Left renal cortex interstitium (tissue), 4 donors: ENCODE measurements around the gene KAT2B. TPM values are rescaled to one million over a fixed set of nuclear protein-coding genes. Genes with fewer than 3 reads are reported as not detected.

ENCODE experiments used
- DNase-seq, 4 donors: peaks; one replicate each; pipeline ENCODE4 v3.0.0-alpha.2; 2013; ENCODE audit warnings: low read depth in 4 of 4, low spot score in 2 of 4, missing footprints in 1 of 4
- polyA plus RNA-seq, 4 donors: library from polyadenylated mRNA; unstranded; fragments of 120-200 nt; gene quantifications; one replicate each; pipeline ENCODE4 v1.2.1, GENCODE V29; 2013; ENCODE audit not compliant: insufficient read length in 4 of 4

Gene KAT2B
- polyA plus RNA-seq, 4 donors, result 18.2 to 29.7 (median 27.2) TPM

- no peak for DNase-seq
These were observed 100.6 kb downstream of the KAT2B start for GRCh38 chr3:20140881-20141280.

GRCh38 chr3:20141316-20141715 lies 101.1 kb downstream of the KAT2B start:
- DNase-seq, result no peak

DNA sequence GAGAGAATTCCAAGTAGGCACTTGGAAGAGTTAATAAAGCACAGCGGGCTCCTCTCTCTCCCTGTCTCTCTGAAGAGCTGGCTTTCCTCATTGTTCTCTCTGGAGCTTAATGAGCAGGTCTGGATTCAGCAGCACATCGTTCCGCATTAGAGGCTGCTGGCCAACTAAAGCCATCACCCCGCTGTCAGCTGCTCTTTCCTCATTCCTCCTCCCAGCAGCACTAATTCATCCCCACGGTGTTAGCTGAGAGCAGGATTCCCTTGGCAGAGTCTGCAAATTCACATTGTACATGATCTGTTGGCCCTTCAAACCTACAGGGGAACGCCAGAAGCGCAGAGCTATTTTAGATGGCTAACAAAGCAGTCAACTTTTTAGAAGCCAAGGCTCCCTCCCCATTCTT lies 101.6 kb downstream of the KAT2B start:
- DNase-seq, result no peak

DNA sequence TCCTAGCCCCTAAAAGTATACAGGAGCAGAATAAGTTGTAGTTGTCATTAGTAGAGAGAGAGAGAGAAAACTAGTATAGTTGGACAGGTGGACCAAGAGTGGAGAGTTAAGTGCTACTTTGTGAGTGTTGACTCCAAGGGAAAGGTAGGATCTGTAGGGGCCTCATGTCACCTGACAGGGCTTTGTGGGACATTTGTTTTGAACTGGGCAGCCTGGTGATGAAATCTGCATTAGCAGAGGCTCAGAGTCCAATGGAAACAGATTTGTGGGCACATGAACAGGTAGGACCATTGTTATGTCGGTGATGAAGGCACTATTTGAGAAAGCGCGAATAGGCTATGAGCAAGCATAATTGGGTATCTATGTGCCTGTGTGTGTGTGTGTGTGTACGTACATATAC lies 102.3 kb downstream of the KAT2B start:
- DNase-seq, result no peak

GRCh38 chr3:20143519-20143918 lies 103.3 kb downstream of the KAT2B start:
- no peak for DNase-seq

DNA sequence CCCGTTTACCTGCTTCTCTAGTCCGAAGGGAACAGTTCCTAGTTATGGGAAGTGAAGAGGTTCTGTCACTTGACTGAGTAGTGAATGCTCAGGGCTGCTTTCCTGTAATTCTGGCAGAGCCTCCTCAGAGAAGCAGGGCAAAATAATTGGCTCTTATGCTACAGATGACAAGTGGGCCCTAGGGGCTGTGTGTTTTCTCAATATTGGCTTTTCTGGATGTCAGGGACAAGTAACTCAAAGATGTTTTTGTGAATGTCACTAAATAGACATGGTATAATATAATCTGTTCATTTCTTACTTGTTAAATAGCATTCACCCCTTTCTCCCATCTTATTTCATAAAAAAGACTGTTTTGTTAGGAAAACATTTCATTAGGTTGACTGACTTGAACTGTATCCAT lies 105.6 kb downstream of the KAT2B start:
- DNase-seq, result no peak

- DNase-seq, result no peak
These were observed 106.1 kb downstream of the KAT2B start for GRCh38 chr3:20146301-20146700.

DNA sequence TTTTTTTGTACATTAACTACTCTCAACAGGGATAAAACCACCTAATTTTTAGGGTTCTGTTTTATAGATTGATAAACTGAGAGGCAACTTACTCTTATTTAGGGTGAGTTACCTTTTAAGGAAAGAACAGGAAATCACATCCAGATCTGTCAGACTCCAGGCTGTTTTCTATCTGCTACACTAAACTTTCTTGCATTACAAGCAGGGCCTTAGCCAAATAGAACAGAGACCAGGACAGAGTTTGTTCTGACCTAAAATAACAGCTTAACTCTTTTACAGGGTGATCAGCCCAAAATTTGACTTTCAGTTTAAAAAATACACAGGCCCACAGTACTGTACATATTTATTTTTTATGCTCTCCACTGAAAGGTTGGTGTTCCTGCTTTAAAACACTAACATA lies 107.1 kb downstream of the KAT2B start:
- DNase-seq, result no peak

DNA sequence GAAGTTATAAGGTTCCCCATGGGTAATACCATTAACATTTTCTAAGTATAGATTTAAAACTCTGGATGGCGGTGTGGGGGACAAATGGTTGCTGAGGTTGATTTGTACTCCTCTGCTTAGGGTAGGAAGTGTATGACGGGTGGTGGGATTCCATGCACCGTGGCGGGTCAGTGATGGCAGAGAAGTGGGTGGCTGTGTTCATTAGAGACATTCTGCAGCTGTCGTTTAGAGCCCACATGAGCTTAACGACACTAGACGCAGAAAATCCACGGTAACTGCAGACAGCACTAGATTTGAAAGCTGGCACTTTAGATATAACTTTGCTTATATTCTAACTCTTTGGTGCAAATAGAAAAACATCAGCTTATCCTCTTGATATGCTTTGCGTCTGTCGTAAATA lies 108.2 kb downstream of the KAT2B start:
- DNase-seq, result no peak

GRCh38 chr3:20154078-20154477 lies 113.8 kb downstream of the KAT2B start:
- DNase-seq, result no peak

GRCh38 chr3:20154928-20155327 lies 114.7 kb downstream of the KAT2B start:
- no peak for DNase-seq

- DNase-seq, result no peak
These were observed 120.0 kb downstream of the KAT2B start for GRCh38 chr3:20160230-20160629.

- no peak for DNase-seq
These were observed 121.5 kb downstream of the KAT2B start for GRCh38 chr3:20161714-20162113.

DNA sequence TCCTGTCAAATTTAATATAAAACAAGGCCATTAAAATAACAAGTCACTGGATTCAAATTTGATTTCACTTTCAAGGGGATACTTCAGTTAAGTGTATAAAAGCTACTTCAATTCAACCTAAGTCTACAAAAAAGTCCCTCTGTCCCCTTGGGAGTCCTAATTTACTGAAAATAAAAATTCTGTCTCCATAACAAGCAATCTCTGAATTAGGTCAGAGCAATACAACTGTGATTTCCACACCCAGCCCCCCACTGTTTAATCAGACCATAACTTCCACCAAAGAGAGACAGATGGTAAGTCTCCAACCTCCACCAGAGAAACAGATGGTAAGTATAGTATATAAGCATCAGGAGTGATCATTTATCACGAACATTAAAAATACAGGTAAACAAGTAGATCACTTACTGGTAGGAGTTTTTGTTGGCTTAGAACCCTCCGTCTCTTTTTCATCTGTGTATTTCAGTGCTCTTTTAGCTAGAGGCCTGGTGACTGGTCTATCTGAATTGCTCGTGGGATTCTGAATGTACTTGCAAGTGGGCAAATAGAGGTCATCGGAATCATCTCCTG lies 133.7 kb downstream of the KAT2B start:
- no peak for DNase-seq

DNA sequence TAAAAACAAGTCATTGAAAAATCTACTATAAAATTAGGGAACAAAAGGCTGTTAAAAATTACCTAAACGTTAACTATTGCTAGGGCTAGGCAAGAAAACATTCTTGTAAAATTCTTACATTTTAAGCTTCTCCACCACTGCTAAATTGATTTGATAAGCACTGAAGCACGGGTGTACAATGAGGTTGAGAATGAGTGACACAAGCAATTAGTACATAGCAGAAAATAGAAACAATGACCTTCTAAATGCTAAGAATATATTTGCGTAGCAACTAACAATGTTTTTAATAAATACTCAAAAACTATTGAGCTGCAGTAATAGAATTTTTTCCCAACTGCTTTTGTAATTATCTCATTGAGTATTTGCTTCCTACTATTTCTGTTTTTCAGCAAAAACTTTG lies 141.0 kb downstream of the KAT2B start:
- no peak for DNase-seq

DNA sequence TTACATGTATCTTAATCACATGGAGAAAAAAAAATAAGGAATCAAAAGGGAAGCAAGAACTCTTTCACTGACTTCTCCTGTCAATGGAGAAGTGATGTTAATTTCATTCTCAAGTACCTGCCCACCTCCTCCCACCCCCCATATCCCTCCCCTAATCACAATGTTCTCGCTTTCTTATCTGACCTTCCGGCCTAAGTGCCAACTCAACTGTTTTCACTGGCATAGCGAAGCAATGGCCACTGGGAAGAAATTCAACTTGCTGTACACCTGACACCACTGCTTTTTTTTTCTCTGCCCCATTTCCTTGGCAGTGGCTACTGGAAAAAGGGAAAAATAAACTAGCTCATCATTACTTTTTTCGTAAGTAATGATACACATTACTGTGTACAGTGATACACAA lies 142.0 kb downstream of the KAT2B start:
- no peak for DNase-seq

- DNase-seq, result no peak
These were observed 145.1 kb downstream of the KAT2B start for GRCh38 chr3:20185331-20185678.

- peak; percentile 94 to 98 (median 96) for DNase-seq
These were observed 145.7 kb downstream of the KAT2B start, which contains the start of gene SGO1 for GRCh38 chr3:20185679-20186599. TSS of gene SGO1 (minus strand) at chr3:20186206. CDS start at chr3:20184027, 2,179 bp downstream.

DNA sequence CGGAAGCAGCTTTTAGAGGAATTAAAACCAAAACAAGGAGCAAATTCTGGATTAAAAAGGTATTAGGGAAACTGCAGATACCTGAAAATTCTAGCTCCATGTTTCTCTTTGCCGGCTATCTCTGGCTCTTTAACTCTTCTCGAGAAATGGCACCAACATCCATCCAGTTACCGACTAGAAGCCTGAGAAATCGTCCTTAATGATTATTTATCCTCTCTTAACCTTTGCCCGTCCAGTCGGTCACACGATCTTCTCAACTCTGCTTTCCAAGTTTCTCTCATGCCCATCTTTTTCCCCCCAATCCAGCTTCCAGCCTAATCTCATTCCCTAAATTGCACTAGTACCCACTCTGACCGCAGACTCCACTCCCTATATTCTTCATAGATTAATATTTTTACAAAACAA lies 146.4 kb downstream of the KAT2B start:
- DNase-seq, result no peak

- DNase-seq, result no peak
These were observed 150.7 kb downstream of the KAT2B start for GRCh38 chr3:20190991-20191390.

DNA sequence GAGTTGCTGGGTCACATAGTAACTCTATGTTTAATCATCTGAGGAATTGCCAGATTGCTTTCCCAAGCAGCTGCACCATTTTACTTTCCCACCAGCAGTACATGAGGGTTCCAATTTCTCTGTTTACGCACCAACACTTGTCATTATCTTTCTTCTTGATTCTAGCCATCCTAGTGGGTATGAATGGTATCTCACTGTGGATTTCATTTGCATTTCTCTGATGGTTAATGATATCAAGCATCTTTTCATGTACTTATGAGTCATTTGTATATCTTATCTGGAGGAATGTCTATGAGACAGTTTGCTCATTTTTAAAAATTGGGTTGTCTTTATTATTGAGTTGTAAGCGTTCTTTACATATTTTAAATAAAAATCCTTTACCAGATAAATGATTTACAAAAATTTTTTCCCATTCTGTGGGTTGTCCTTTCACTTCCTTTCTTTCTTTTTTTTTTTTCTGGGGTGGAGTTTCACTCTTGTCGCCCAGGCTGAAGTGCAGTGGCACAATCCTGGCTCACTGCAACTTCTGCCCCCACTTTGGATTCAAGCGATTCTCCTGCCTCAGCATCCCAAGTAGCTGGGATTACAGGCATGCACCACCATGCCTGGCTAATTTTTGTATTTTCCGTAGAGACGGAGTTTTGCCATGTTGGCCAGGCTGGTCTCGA lies 154.7 kb downstream of the KAT2B start:
- no peak for DNase-seq

GRCh38 chr3:20197775-20198174 lies 157.5 kb downstream of the KAT2B start:
- DNase-seq, result no peak
